Prostate gland (tissue), 2 donors: ENCODE measurements around the gene ZMYND19. TPM values are rescaled to one million over a fixed set of nuclear protein-coding genes. Genes with fewer than 3 reads are reported as not detected.

Experiments
- DNase-seq: peaks from one replicate; pipeline ENCODE4 v3.0.0-alpha.2; 2019; ENCODE audit warnings: low spot score
- H3K27ac ChIP-seq, 2 donors: fragments of 200-600 bp; sonication (generic); 2 replicates each; pipeline ENCODE4 v1.5.1; 2017 to 2019
- H3K27me3 ChIP-seq: fragments of 200-600 bp; sonication (generic); replicated peaks from 2 replicates; pipeline ENCODE4 v1.5.1; 2019; ENCODE audit not compliant: insufficient read depth
- H3K36me3 ChIP-seq, 2 donors: fragments of 200-600 bp; sonication (generic); 1 replicate in 1 of 2; 2 replicates in 1 of 2; pipeline versions ENCODE4 v1.5.1 to v1.8.1; 2017 to 2019
- H3K4me1 ChIP-seq: fragments of 200-600 bp; sonication (generic); replicated peaks from 2 replicates; pipeline ENCODE4 v1.5.1; 2019
- H3K4me3 ChIP-seq, 2 donors: fragments of 200-600 bp; sonication (generic); 2 replicates each; pipeline ENCODE4 v1.5.1; 2017 to 2019
- H3K9me3 ChIP-seq: fragments of 200-600 bp; sonication (generic); 2 replicates; pipeline ENCODE4 v1.5.1; 2017
- CTCF ChIP-seq, 4 experiments: fragments of 200-600 bp in 2 of 4; fragments of 450-650 bp in 2 of 4; sonication (generic) in 2 of 4; IDR thresholded peaks; 1 replicate in 3 of 4; 2 replicates in 1 of 4; pipeline ENCODE4 v1.5.1; 2016 to 2019; ENCODE audit warnings: antibody characterized with exemption in 4 of 4, mild to moderate bottlenecking in 2 of 4, moderate library complexity in 2 of 4
- POLR2A ChIP-seq: fragments of 450-650 bp; IDR thresholded peaks from one replicate; pipeline ENCODE4 v1.6.1; 2016; ENCODE audit warnings: antibody characterized with exemption, mild to moderate bottlenecking
- POLR2AphosphoS5 ChIP-seq: sonication (generic); formaldehyde crosslinking; IDR thresholded peaks from one replicate; pipeline ENCODE4 v1.6.1; 2017; ENCODE audit warnings: antibody characterized with exemption
- WGBS: methylation state at CpG from one replicate; pipeline ENCODE4 v1.1.5; 2018; 5-methylcytosine and 5-hydroxymethylcytosine counted together
- intact Hi-C: fragments of 100-400 bp; cut with DNase I; formaldehyde crosslinking; loops from one replicate; pipeline ENCODE4 v1.14.2; 2022
- total RNA-seq, 2 donors: library from RNA; depleted of rRNA; stranded (reverse); fragments of >200 nt; gene quantifications; one replicate each; pipeline ENCODE4 v1.1.0, GENCODE V29; 2016

ZMYND19 gene
- total RNA-seq, 2 donors from 2014 or later: 20.8 to 34.8 TPM

DNA sequence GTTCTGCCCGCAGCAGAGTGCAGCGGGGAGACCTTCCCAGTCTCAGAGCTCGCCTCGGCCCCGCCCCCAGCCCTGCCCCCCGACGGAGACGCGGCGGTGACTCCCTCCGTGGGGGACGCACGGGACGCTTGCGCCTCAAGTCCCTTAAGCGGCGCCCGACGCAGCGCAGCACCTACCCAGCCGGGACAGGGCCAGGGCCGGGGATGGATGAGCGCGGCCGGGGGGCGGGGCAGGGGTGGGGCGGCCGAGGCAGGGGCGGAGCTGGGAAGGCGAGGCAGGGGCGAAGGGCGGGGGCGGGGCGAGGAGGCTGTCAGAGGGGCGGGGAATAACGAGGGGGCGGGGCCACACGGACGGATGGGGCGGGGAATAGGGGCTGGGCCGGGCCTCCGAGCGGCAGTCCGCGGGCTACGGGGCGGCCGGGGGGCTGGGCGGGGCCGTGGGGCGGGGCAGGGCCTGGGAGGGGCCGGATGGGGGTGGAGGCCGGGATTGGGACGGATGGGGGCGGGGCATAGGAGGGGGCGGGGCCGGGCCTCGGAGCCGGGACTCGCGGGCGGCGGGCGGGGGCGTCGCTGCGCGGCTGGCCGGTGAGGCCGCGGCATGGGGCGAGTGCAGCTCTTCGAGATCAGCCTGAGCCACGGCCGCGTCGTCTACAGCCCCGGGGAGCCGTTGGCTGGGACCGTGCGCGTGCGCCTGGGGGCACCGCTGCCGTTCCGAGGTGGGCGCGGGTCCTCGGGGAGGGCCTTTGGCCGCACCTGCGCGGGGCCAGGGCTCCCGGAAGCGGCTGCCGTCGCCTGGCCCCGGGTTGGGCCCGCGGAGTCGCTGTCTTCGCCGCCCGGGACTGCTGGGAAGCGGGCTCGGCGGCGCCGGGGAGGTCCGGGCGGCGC, 15.1 kb upstream of the ZMYND19 start, which contains the start of gene ARRDC1:
TSS of gene ARRDC1 (plus strand) at position 566 of the 884 bp plus-strand sequence. CDS start at position 598, 32 bp downstream.
- Histone ChIP-seq H3K36me3 (no peaks in the 10 kb centered on the region), H3K9me3 (no peaks in the 10 kb centered on the region), H3K4me3 (peak within 1 kb of the TSS; percentile 76 to 91), H3K4me1 (peaks cover 10% of the 10 kb centered on the region), H3K27ac (peak within 1 kb of the TSS; percentile 84 to 92), H3K27me3 (no peaks in the 10 kb centered on the region)
- intact Hi-C loops: no loop called here
- peak; percentile 95 for DNase-seq
- under 1% methylated on average over 63 of the region's 111 CpGs for WGBS
- TF ChIP-seq POLR2AphosphoS5 (peak; percentile 68), POLR2A (peak; percentile 88), CTCF (IDR thresholded peaks at IDR 0.05) (no peak)

DNA sequence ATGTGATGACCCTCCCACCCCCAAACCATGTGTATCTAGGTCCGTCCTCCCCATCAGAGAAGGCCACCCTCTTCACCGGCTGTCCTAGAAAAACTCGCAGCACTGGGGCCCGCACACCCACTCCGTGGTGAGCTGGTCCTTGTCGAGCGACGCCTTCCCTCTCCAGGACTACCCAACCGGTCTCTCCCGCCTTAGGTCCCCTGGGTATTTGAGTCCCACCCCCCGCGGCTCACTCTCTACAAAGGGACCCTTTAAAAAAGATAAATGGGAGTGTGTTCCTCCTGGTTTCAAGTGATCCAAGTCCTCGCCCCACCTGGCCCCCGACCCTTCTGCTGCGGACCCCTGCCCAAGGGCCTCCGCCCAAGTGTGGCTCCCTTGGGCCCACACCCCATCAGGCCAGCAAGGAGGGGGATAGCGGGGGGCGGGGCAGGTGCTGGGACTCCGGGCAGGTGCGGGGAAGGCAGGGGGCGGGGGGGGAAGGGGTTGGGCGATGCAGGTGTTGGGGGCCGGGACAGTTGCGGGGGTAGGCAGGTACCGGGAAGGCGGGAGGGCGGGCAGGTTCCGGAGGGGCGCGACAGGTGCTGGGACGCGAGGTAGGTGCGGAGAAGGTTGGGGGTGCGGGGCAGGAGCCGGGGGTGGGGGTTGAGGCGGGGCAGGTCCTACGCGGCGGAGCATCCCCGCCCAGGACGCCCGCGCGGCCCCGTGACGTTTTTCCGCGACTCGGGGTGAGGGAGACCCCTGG, 14.2 kb upstream of the ZMYND19 start:
- no peaks in the 10 kb centered on the region for H3K36me3 ChIP-seq
- intact Hi-C loops: no loop called here
- WGBS: 6% methylated on average over 49 of the region's 49 CpGs

GRCh38 chr9:137603879-137604278, 13.6 kb upstream of the ZMYND19 start:
- Histone ChIP-seq H3K4me3 (no peak overlapping the region), H3K36me3 (no peaks in the 10 kb centered on the region), H3K4me1 (peaks cover 10% of the 10 kb centered on the region), H3K27ac (no peak overlapping the region), H3K9me3 (no peaks in the 10 kb centered on the region), H3K27me3 (no peaks in the 10 kb centered on the region)
- TF ChIP-seq POLR2A (no peak), CTCF (IDR thresholded peaks at IDR 0.05) (no peak), POLR2AphosphoS5 (no peak)
- no peak for DNase-seq
- intact Hi-C loops: no loop called here
- 62% methylated on average over 13 of the region's 13 CpGs for WGBS

More for the DNA sequence above, 14.2 kb upstream of the ZMYND19 start:
- H3K9me3 ChIP-seq: no peaks in the 10 kb centered on the region
- peaks cover 10% of the 10 kb centered on the region for H3K4me1 ChIP-seq
- no peak for DNase-seq
- no peaks in the 10 kb centered on the region for H3K27me3 ChIP-seq
- TF ChIP-seq POLR2A (no peak), CTCF (IDR thresholded peaks at IDR 0.05) (no peak), POLR2AphosphoS5 (no peak)
- peak overlapping the region; percentile 50 to 91 for H3K4me3 ChIP-seq
- H3K27ac ChIP-seq: peak overlapping the region; percentile 76 to 92

DNA sequence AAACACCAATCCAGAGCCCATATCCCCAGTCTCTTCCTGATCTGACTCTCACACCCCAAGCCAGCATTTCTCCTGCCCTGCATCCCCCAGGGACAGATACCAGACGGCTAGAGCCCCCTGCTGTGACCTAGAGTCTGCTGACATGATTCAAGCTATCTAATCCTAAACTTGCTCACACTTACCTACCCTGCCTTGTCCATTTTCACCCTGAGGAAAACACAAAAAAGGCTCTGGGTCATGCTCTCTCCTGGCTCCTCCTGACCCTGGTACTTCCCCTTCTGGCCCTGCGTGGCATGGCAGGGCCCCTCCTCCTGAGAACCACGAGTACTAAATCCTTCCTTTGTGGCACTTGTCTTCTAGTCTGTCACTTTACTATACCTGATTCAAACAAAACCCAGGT, 12.3 kb upstream of the ZMYND19 start:
- no peak for DNase-seq
- 20% methylated on average over 3 of the region's 3 CpGs for WGBS
- H3K27ac ChIP-seq: no peak overlapping the region
- H3K36me3 ChIP-seq: no peaks in the 10 kb centered on the region
- H3K4me1 ChIP-seq: peaks cover 4% of the 10 kb centered on the region
- no peaks in the 10 kb centered on the region for H3K9me3 ChIP-seq
- intact Hi-C loops: no loop called here
- no peaks in the 10 kb centered on the region for H3K27me3 ChIP-seq
- H3K4me3 ChIP-seq: no peak overlapping the region
- TF ChIP-seq POLR2A (no peak), CTCF (IDR thresholded peaks at IDR 0.05) (no peak), POLR2AphosphoS5 (no peak)
